22Rv1 (cell line): Measurements from ENCODE around the gene NSUN5.

Experiments
- ZFX ChIP-seq: fragments of 450-650 bp; IDR thresholded peaks from 2 replicates; pipeline ENCODE4 v1.6.1; 2017; ENCODE audit warnings: antibody characterized with exemption, borderline replicate concordance
- TF ChIP-seq, protein P1 (sequence below): fragments of 450-650 bp; IDR thresholded peaks from 2 replicates; pipeline ENCODE4 v1.5.1; 2017; ENCODE audit warnings: mild to moderate bottlenecking

DNA sequence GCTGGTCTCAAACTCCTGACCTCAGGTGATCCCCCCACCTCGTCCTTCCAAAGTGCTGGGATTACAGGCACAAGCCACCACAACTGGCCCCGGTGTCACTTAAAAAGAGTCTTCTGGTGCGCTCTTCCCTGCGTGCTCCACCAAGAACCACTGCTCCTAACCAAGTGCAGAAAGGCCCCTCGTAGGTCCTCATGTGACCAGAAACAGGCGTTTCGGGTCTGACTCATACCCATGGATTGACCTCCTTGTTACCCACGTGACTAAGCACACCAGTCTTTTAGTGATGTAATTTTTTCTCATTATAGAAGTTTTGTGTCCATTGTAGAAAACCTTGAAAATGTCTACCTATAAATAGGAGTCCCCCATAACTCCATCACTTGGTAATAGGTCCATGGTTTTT, 33.3 kb upstream of the NSUN5 start:
- TF ChIP-seq, protein P1, sequence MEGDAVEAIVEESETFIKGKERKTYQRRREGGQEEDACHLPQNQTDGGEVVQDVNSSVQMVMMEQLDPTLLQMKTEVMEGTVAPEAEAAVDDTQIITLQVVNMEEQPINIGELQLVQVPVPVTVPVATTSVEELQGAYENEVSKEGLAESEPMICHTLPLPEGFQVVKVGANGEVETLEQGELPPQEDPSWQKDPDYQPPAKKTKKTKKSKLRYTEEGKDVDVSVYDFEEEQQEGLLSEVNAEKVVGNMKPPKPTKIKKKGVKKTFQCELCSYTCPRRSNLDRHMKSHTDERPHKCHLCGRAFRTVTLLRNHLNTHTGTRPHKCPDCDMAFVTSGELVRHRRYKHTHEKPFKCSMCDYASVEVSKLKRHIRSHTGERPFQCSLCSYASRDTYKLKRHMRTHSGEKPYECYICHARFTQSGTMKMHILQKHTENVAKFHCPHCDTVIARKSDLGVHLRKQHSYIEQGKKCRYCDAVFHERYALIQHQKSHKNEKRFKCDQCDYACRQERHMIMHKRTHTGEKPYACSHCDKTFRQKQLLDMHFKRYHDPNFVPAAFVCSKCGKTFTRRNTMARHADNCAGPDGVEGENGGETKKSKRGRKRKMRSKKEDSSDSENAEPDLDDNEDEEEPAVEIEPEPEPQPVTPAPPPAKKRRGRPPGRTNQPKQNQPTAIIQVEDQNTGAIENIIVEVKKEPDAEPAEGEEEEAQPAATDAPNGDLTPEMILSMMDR, result no peak
- TF ChIP-seq ZFX, result no peak
